ENCODE measurements around the gene UMAD1.

GRCh38 chr7:7757576-7757975 is 117.0 kb downstream of the UMAD1 start:
- TF ChIP-seq POLR2A (IDR thresholded peaks at IDR 0.05; ENCODE audit: low read length) (no peak), GATA1 (IDR thresholded peaks at IDR 0.05; ENCODE audit: low read depth, low read length) (no peak)
